HEK293 (cell line): ENCODE data around the gene SYNE1.

Experiments used
- MYNN ChIP-seq: fragments of 450-650 bp; formaldehyde crosslinking; IDR thresholded peaks from 2 replicates; pipeline ENCODE4 v1.5.1; 2016; ENCODE audit warnings: missing biosample characterization, missing genetic modification characterization, borderline replicate concordance
- TF ChIP-seq, protein P1 (sequence below): fragments of 450-650 bp; formaldehyde crosslinking; IDR thresholded peaks from 2 replicates; pipeline ENCODE4 v1.5.1; 2016; ENCODE audit warnings: missing biosample characterization, missing genetic modification characterization
- TF ChIP-seq, protein P2 (sequence below): fragments of 450-650 bp; formaldehyde crosslinking; IDR thresholded peaks from 2 replicates; pipeline ENCODE4 v1.5.1; 2016; ENCODE audit warnings: missing biosample characterization, missing genetic modification characterization

DNA sequence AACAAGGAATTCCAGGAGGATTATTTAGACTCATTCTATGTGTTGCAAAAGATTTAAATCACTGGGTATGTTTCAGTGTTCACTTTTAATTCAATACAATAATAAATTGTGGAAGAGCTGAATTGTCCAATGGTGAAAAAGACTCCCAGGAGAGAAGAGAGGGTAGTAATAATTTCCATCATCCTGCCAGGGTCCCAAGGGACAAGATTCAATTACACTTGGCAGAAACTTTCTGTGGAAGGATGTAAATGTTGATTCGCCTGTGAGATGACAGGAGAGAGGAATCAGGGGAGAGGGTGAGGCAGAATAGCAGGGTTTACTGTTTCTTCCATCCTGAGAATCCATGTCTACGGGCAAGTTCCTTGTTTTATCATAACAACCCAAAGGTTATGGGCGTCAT is 487.0 kb downstream of the SYNE1 start:
- TF ChIP-seq, protein P1, sequence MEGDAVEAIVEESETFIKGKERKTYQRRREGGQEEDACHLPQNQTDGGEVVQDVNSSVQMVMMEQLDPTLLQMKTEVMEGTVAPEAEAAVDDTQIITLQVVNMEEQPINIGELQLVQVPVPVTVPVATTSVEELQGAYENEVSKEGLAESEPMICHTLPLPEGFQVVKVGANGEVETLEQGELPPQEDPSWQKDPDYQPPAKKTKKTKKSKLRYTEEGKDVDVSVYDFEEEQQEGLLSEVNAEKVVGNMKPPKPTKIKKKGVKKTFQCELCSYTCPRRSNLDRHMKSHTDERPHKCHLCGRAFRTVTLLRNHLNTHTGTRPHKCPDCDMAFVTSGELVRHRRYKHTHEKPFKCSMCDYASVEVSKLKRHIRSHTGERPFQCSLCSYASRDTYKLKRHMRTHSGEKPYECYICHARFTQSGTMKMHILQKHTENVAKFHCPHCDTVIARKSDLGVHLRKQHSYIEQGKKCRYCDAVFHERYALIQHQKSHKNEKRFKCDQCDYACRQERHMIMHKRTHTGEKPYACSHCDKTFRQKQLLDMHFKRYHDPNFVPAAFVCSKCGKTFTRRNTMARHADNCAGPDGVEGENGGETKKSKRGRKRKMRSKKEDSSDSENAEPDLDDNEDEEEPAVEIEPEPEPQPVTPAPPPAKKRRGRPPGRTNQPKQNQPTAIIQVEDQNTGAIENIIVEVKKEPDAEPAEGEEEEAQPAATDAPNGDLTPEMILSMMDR = no peak
- TF ChIP-seq, protein P2, sequence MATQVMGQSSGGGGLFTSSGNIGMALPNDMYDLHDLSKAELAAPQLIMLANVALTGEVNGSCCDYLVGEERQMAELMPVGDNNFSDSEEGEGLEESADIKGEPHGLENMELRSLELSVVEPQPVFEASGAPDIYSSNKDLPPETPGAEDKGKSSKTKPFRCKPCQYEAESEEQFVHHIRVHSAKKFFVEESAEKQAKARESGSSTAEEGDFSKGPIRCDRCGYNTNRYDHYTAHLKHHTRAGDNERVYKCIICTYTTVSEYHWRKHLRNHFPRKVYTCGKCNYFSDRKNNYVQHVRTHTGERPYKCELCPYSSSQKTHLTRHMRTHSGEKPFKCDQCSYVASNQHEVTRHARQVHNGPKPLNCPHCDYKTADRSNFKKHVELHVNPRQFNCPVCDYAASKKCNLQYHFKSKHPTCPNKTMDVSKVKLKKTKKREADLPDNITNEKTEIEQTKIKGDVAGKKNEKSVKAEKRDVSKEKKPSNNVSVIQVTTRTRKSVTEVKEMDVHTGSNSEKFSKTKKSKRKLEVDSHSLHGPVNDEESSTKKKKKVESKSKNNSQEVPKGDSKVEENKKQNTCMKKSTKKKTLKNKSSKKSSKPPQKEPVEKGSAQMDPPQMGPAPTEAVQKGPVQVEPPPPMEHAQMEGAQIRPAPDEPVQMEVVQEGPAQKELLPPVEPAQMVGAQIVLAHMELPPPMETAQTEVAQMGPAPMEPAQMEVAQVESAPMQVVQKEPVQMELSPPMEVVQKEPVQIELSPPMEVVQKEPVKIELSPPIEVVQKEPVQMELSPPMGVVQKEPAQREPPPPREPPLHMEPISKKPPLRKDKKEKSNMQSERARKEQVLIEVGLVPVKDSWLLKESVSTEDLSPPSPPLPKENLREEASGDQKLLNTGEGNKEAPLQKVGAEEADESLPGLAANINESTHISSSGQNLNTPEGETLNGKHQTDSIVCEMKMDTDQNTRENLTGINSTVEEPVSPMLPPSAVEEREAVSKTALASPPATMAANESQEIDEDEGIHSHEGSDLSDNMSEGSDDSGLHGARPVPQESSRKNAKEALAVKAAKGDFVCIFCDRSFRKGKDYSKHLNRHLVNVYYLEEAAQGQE (tag by site-specific recombination) = no peak
- no peak for TF ChIP-seq MYNN (tag by site-specific recombination)
